HepG2 (cell line): ENCODE results near the gene ERMAP. TPM values are rescaled to one million over a fixed set of nuclear protein-coding genes. Genes with fewer than 3 reads are reported as not detected.

Experiments used
- BRD4 ChIP-seq: sonication (generic); formaldehyde crosslinking; IDR thresholded peaks from 2 replicates; pipeline ENCODE4 v1.4.0; 2020; ENCODE audit warnings: missing genetic modification reagents
- CCDC6 ChIP-seq: sonication (generic); formaldehyde crosslinking; IDR thresholded peaks from 2 replicates; pipeline ENCODE4 v1.8.1; 2022; ENCODE audit warnings: mild to moderate bottlenecking, missing genetic modification reagents, moderate library complexity
- CENPT ChIP-seq: sonication (generic); formaldehyde crosslinking; IDR thresholded peaks from 2 replicates; pipeline ENCODE4 v1.8.0; 2022; ENCODE audit warnings: low read depth, mild to moderate bottlenecking, moderate library complexity, missing genetic modification reagents
- GABPA ChIP-seq, 2 experiments: IDR thresholded peaks; 2 replicates each; pipeline ENCODE4 v1.6.1; 2011 to 2016; ENCODE audit warnings: low read depth in 2 of 2, low read length in 1 of 2, missing biosample characterization in 1 of 2, missing genetic modification characterization in 1 of 2
- JDP2 ChIP-seq: sonication (generic); formaldehyde crosslinking; IDR thresholded peaks from 2 replicates; pipeline ENCODE4 v1.8.1; 2022; ENCODE audit warnings: missing genetic modification reagents, borderline replicate concordance
- KLF9 ChIP-seq: IDR thresholded peaks from 2 replicates; pipeline ENCODE4 v1.6.1; 2016; ENCODE audit warnings: low read depth
- MEF2D ChIP-seq: sonication (generic); formaldehyde crosslinking; IDR thresholded peaks from 2 replicates; pipeline ENCODE4 v1.5.1; 2020; ENCODE audit warnings: mild to moderate bottlenecking, missing genetic modification reagents
- NKX3-1 ChIP-seq: sonication (generic); formaldehyde crosslinking; IDR thresholded peaks from 2 replicates; pipeline ENCODE4 v1.5.0; 2020; ENCODE audit warnings: missing genetic modification reagents
- PHF20 ChIP-seq: sonication (generic); formaldehyde crosslinking; IDR thresholded peaks from 2 replicates; pipeline ENCODE4 v1.5.0; 2020; ENCODE audit warnings: mild to moderate bottlenecking, missing genetic modification reagents
- PITX1 ChIP-seq: sonication (generic); formaldehyde crosslinking; IDR thresholded peaks from 2 replicates; pipeline ENCODE4 v1.5.1; 2020; ENCODE audit warnings: mild to moderate bottlenecking, missing genetic modification reagents
- RAD51 ChIP-seq: fragments of 450-650 bp; IDR thresholded peaks from 2 replicates; pipeline ENCODE4 v1.6.1; 2016; ENCODE audit warnings: borderline replicate concordance
- SUZ12 ChIP-seq: fragments of 150-350 bp; IDR thresholded peaks from 2 replicates; pipeline ENCODE4 v1.6.1; 2014; ENCODE audit warnings: low read depth, low read length
- YEATS2 ChIP-seq: sonication (generic); formaldehyde crosslinking; IDR thresholded peaks from 2 replicates; pipeline ENCODE4 v1.4.0; 2020; ENCODE audit warnings: missing genetic modification reagents, borderline replicate concordance
- ZBTB3 ChIP-seq: sonication (generic); formaldehyde crosslinking; IDR thresholded peaks from 2 replicates; pipeline ENCODE4 v1.4.0; 2020; ENCODE audit warnings: low read depth, mild to moderate bottlenecking, moderate library complexity, missing genetic modification reagents, borderline replicate concordance
- ZFP1 ChIP-seq: IDR thresholded peaks from 2 replicates; pipeline ENCODE4 v1.6.1; 2016
- ZFY ChIP-seq: sonication (generic); formaldehyde crosslinking; IDR thresholded peaks from 2 replicates; pipeline ENCODE4 v1.4.0; 2020; ENCODE audit warnings: missing genetic modification reagents
- ZNF263 ChIP-seq: sonication (generic); formaldehyde crosslinking; IDR thresholded peaks from 2 replicates; pipeline ENCODE4 v1.4.0; 2020; ENCODE audit warnings: missing genetic modification reagents
- ZNF446 ChIP-seq: sonication (generic); formaldehyde crosslinking; IDR thresholded peaks from 2 replicates; pipeline ENCODE4 v1.5.0; 2020; ENCODE audit warnings: mild to moderate bottlenecking, missing genetic modification reagents
- polyA plus RNA-seq, 8 experiments: library from polyadenylated mRNA; depleted of rRNA in 3 of 8; stranded (reverse) in 7 of 8; unstranded in 1 of 8; fragments of >200 nt; fragmentation: Illumina TruSeq in 4 of 8; extraction: Trizol in 4 of 8; gene quantifications; 2 replicates each; pipeline versions ENCODE4 v1.2.1 to v1.2.3, GENCODE V29; 2011 to 2016; ENCODE audit warnings: low read depth in 4 of 8, missing spikeins in 1 of 8, mixed read lengths in 1 of 8; ENCODE audit not compliant: insufficient read depth in 1 of 8
- total RNA-seq, 5 experiments: library from RNA; depleted of rRNA; stranded (reverse); fragments of >200 nt; fragmentation: Illumina TruSeq; extraction: Trizol; gene quantifications; 2 replicates each; pipeline ENCODE4 v1.2.3, GENCODE V29; 2016; ENCODE audit warnings: low read depth in 1 of 5
- TF ChIP-seq, protein P1 (sequence below): IDR thresholded peaks from 2 replicates; pipeline ENCODE4 v1.6.1; 2016; ENCODE audit warnings: control low read depth
- TF ChIP-seq, protein P2 (sequence below): sonication (generic); formaldehyde crosslinking; IDR thresholded peaks from 2 replicates; pipeline ENCODE4 v1.8.1; 2023; ENCODE audit warnings: mild to moderate bottlenecking, missing genetic modification reagents
- TF ChIP-seq, protein P3 (sequence below): sonication (generic); formaldehyde crosslinking; IDR thresholded peaks from 2 replicates; pipeline ENCODE4 v1.4.0; 2020; ENCODE audit warnings: low read depth, mild to moderate bottlenecking, missing genetic modification reagents
- TF ChIP-seq, protein P4 (sequence below): sonication (generic); formaldehyde crosslinking; IDR thresholded peaks from 2 replicates; pipeline ENCODE4 v1.4.0; 2020; ENCODE audit warnings: missing genetic modification reagents, borderline replicate concordance

ERMAP gene
- total and polyA plus RNA-seq, 2 of the 13 experiments (the other 11 are each of a cell fraction or from before 2014, with no cell fraction given), result 2.2 to 4.4 TPM

DNA sequence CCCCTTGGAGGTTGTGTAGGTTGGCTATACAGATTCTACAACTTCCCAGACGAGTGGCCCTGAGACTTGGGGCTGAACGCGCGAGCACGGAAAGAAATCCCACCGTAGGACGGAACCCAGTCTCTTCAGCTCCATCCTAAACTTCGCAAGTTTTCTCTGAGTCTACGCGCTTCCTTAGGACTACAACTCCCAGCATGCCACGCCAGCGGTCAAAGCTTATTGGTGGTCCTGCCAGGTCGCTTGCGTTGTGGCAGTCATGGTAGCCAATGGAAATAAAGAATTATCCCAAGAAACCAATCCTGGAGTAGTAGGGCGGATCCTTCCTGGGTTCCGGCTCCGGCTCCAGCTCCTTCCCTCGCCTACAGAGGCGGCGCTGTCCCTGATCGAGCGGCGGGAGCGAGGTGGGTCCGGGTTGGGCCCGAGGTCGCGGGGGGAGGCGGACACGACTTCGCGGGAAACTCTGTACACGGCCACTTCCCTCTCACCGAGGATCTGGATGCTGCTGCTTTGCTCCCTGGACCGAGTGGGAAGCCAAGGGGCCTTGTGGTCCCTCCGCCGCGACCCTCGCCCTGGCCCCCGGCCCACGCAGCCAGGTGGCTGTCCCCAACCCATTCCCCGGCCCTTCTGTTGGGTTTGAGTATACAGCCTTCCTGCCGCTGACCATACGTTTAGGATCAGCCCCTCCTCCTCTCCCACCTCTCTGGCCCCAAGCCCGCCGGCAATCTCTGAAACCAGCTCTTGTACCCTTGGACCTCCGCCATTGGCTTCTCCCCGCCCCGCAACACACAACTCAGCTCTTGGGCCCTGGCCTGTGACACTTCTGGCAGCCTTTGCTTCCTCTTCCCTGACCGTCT is 29.6 kb downstream of the ERMAP start, which contains the start of gene ZNF691 (continued):
- TF ChIP-seq, protein P1, sequence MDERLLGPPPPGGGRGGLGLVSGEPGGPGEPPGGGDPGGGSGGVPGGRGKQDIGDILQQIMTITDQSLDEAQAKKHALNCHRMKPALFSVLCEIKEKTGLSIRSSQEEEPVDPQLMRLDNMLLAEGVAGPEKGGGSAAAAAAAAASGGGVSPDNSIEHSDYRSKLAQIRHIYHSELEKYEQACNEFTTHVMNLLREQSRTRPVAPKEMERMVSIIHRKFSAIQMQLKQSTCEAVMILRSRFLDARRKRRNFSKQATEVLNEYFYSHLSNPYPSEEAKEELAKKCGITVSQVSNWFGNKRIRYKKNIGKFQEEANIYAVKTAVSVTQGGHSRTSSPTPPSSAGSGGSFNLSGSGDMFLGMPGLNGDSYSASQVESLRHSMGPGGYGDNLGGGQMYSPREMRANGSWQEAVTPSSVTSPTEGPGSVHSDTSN (CRISPR knock-in tag), result peak; percentile 95
- TF ChIP-seq, protein P2, sequence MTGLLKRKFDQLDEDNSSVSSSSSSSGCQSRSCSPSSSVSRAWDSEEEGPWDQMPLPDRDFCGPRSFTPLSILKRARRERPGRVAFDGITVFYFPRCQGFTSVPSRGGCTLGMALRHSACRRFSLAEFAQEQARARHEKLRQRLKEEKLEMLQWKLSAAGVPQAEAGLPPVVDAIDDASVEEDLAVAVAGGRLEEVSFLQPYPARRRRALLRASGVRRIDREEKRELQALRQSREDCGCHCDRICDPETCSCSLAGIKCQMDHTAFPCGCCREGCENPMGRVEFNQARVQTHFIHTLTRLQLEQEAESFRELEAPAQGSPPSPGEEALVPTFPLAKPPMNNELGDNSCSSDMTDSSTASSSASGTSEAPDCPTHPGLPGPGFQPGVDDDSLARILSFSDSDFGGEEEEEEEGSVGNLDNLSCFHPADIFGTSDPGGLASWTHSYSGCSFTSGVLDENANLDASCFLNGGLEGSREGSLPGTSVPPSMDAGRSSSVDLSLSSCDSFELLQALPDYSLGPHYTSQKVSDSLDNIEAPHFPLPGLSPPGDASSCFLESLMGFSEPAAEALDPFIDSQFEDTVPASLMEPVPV (CRISPR knock-in tag), result peak; percentile 52
- no peak for TF ChIP-seq RAD51
- TF ChIP-seq BRD4, result peak; percentile 24; the same call in 1 of the 2 replicates
- peak; percentile 78 for TF ChIP-seq GABPA (IDR thresholded peaks at IDR 0.05; ENCODE audit: low read depth, low read length)
- peak; percentile 95 for TF ChIP-seq GABPA (CRISPR knock-in tag; IDR thresholded peaks at IDR 0.05; ENCODE audit: low read depth)
- peak; percentile 51; the same call in 1 of the 2 replicates for TF ChIP-seq ZFP1 (CRISPR knock-in tag)
- 0 out of 2 replicates have a peak, but pooled peaks have one; percentile 24 for TF ChIP-seq PITX1 (CRISPR knock-in tag)
- TF ChIP-seq JDP2 (CRISPR knock-in tag), result no peak
- peak; percentile 80 for TF ChIP-seq YEATS2
- TF ChIP-seq, protein P3, sequence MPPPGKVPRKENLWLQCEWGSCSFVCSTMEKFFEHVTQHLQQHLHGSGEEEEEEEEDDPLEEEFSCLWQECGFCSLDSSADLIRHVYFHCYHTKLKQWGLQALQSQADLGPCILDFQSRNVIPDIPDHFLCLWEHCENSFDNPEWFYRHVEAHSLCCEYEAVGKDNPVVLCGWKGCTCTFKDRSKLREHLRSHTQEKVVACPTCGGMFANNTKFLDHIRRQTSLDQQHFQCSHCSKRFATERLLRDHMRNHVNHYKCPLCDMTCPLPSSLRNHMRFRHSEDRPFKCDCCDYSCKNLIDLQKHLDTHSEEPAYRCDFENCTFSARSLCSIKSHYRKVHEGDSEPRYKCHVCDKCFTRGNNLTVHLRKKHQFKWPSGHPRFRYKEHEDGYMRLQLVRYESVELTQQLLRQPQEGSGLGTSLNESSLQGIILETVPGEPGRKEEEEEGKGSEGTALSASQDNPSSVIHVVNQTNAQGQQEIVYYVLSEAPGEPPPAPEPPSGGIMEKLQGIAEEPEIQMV (CRISPR knock-in tag), result 0 out of 2 replicates have a peak, but pooled peaks have one; percentile 11
- TF ChIP-seq ZFY, result peak; percentile 93
- TF ChIP-seq KLF9 (CRISPR knock-in tag), result no peak
- TF ChIP-seq SUZ12, result peak; percentile 81
- TF ChIP-seq CENPT, result peak; percentile 86; the same call in 1 of the 2 replicates
- TF ChIP-seq, protein P4, sequence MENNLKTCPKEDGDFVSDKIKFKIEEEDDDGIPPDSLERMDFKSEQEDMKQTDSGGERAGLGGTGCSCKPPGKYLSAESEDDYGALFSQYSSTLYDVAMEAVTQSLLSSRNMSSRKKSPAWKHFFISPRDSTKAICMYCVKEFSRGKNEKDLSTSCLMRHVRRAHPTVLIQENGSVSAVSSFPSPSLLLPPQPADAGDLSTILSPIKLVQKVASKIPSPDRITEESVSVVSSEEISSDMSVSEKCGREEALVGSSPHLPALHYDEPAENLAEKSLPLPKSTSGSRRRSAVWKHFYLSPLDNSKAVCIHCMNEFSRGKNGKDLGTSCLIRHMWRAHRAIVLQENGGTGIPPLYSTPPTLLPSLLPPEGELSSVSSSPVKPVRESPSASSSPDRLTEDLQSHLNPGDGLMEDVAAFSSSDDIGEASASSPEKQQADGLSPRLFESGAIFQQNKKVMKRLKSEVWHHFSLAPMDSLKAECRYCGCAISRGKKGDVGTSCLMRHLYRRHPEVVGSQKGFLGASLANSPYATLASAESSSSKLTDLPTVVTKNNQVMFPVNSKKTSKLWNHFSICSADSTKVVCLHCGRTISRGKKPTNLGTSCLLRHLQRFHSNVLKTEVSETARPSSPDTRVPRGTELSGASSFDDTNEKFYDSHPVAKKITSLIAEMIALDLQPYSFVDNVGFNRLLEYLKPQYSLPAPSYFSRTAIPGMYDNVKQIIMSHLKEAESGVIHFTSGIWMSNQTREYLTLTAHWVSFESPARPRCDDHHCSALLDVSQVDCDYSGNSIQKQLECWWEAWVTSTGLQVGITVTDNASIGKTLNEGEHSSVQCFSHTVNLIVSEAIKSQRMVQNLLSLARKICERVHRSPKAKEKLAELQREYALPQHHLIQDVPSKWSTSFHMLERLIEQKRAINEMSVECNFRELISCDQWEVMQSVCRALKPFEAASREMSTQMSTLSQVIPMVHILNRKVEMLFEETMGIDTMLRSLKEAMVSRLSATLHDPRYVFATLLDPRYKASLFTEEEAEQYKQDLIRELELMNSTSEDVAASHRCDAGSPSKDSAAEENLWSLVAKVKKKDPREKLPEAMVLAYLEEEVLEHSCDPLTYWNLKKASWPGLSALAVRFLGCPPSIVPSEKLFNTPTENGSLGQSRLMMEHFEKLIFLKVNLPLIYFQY, result peak; percentile 49; the same call in 1 of the 2 replicates
- TF ChIP-seq NKX3-1 (CRISPR knock-in tag), result no peak
- 0 out of 2 replicates have a peak, but pooled peaks have one; percentile 38 for TF ChIP-seq ZNF263 (CRISPR knock-in tag)
- TF ChIP-seq ZNF446, result 0 out of 2 replicates have a peak, but pooled peaks have one; percentile 31
- TF ChIP-seq PHF20 (CRISPR knock-in tag), result peak; percentile 77
- no peak; the same call in 1 of the 2 replicates for TF ChIP-seq MEF2D
- TF ChIP-seq CCDC6 (CRISPR knock-in tag), result peak; percentile 50; the same call in 1 of the 2 replicates
- TF ChIP-seq ZBTB3 (CRISPR knock-in tag), result no peak
